ENCODE data around the gene STARD10.

The STARD10 gene

DNA sequence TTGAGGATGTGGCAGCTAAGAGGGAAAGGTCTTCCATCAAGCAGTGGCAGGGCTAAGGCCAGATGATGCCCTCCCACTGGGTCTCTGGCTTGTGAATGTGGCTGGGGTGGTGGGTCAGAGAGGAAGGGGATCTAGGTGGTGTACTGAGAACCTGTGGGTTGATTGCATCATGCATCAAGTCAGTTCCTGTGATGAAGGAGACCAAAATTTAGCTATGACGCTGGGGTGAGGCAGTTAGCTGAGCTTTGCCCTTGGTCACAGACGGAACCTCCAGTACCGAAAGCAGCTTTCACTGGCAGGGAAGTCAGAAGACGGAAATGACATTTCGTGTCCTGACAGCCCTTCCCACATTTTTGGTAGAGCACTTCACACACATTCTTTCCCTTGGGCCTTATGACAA lies 41.1 kb upstream of the STARD10 start:
- Histone ChIP-seq H3K4me3 (ENCODE audit: low read length) (no peak overlapping the region), H3K9ac (ENCODE audit: low read length) (no peak overlapping the region), H3K9me3 (ENCODE audit: insufficient read depth, low read length) (no peaks in the 10 kb centered on the region), H2AFZ (ENCODE audit: low read depth, low read length) (no peak overlapping the region), H3K79me2 (ENCODE audit: low read length) (peaks cover 3% of the 10 kb centered on the region; the same call in 1 of the 2 replicates), H3K27ac (ENCODE audit: low read length) (no peak overlapping the region), H3K27me3 (ENCODE audit: low read depth, low read length) (no peaks in the 10 kb centered on the region), H4K20me1 (ENCODE audit: insufficient read depth, low read length) (peaks cover 10% of the 10 kb centered on the region), H3K4me1 (ENCODE audit: low read length) (no peaks in the 10 kb centered on the region), H3K36me3 (replicated peaks; ENCODE audit: low read depth, low read length) (peaks cover 83% of the 10 kb centered on the region), H3K4me2 (ENCODE audit: low read length) (no peak overlapping the region)
- no peak for TF ChIP-seq EZH2phosphoT487 (IDR thresholded peaks at IDR 0.05; ENCODE audit: low read depth)
- TF ChIP-seq, protein P1, sequence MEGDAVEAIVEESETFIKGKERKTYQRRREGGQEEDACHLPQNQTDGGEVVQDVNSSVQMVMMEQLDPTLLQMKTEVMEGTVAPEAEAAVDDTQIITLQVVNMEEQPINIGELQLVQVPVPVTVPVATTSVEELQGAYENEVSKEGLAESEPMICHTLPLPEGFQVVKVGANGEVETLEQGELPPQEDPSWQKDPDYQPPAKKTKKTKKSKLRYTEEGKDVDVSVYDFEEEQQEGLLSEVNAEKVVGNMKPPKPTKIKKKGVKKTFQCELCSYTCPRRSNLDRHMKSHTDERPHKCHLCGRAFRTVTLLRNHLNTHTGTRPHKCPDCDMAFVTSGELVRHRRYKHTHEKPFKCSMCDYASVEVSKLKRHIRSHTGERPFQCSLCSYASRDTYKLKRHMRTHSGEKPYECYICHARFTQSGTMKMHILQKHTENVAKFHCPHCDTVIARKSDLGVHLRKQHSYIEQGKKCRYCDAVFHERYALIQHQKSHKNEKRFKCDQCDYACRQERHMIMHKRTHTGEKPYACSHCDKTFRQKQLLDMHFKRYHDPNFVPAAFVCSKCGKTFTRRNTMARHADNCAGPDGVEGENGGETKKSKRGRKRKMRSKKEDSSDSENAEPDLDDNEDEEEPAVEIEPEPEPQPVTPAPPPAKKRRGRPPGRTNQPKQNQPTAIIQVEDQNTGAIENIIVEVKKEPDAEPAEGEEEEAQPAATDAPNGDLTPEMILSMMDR (IDR thresholded peaks at IDR 0.05; ENCODE audit: low read depth, low read length), result no peak

DNA sequence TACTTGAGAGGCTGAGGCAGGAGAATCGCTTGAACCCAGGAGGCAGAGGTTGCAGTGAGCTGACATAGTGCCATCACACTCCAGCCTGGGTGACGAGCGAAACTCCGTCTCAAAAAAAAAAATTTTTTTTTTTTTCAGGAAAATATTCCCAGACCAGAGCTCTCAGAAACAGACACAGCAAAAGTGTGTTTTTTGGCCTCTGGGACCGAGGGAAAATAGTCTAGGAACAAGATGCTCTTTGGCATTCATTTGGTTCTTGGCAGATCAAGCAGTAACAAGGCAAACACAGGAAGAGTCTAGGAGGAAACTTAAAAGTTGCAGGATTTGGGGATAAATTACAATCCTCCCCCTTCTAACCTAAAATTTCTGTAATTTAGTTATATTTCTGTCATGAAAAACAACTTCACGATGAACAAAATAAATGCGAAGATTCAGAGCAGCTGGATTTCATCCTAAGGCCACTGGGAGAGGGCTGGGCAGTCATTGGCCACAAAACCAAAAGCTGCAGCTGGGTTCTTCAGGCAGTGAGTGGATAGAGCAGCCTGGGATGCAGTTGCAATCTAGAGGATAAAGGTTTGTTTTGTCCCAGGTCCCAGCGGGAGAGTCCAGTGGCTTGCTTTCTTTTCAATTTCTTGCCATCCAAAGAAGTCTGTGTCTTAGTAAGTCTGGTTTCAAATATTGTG lies 40.1 kb upstream of the STARD10 start:
- H3K79me2 ChIP-seq (ENCODE audit: low read length), result peaks cover 3% of the 10 kb centered on the region; the same call in 1 of the 2 replicates
- TF ChIP-seq, protein P1 (IDR thresholded peaks at IDR 0.05; ENCODE audit: low read depth, low read length), result no peak
- H2AFZ ChIP-seq (ENCODE audit: low read depth, low read length), result no peak overlapping the region
- H3K27me3 ChIP-seq (ENCODE audit: low read depth, low read length), result no peaks in the 10 kb centered on the region
- H3K36me3 ChIP-seq (replicated peaks; ENCODE audit: low read depth, low read length), result peaks cover 83% of the 10 kb centered on the region
- H3K9ac ChIP-seq (ENCODE audit: low read length), result no peak overlapping the region
- peaks cover 10% of the 10 kb centered on the region for H4K20me1 ChIP-seq (ENCODE audit: insufficient read depth, low read length)
- no peaks in the 10 kb centered on the region for H3K4me1 ChIP-seq (ENCODE audit: low read length)
- no peak overlapping the region for H3K4me3 ChIP-seq (ENCODE audit: low read length)
- no peak overlapping the region for H3K27ac ChIP-seq (ENCODE audit: low read length)
- H3K9me3 ChIP-seq (ENCODE audit: insufficient read depth, low read length), result no peaks in the 10 kb centered on the region
- no peak overlapping the region for H3K4me2 ChIP-seq (ENCODE audit: low read length)

DNA sequence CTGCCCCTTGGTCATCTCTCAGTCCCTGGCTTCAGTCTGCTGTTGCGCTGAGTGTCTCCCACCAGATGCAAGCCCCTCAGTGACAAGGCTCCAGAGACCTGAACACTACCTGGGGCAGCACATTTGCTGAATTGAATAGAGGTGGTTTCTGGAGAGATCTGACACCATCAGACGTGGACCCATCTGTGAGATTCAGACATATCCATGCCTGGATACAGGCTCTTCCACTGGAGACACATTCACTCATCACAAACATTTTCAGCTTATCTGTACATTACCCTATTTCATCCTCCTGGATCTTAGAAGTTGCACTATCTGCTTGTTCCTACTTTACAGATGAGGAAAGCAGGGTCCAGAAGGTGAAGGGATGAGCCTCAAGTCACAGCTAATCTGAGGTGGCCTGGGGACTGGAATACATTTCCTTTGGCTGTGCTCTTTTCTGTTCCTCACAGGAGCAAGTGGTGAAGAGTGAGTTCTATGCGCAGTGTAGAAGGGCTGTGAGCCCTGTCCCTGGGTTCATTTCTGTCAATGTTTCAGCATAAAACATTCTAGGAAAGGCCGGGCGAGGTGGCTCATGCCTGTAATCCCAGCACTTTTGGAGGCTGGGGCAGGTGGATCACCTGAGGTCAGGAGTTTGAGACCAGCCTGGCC lies 39.4 kb upstream of the STARD10 start:
- TF ChIP-seq, protein P1 (IDR thresholded peaks at IDR 0.05; ENCODE audit: low read depth, low read length), result no peak
- TF ChIP-seq EZH2phosphoT487 (IDR thresholded peaks at IDR 0.05; ENCODE audit: low read depth), result no peak
- Histone ChIP-seq H3K9me3 (ENCODE audit: insufficient read depth, low read length) (no peaks in the 10 kb centered on the region), H3K4me1 (ENCODE audit: low read length) (no peaks in the 10 kb centered on the region), H3K27ac (ENCODE audit: low read length) (no peak overlapping the region), H3K27me3 (ENCODE audit: low read depth, low read length) (no peaks in the 10 kb centered on the region), H3K79me2 (ENCODE audit: low read length) (peaks cover 3% of the 10 kb centered on the region; the same call in 1 of the 2 replicates), H3K4me3 (ENCODE audit: low read length) (no peak overlapping the region), H3K9ac (ENCODE audit: low read length) (no peak overlapping the region), H3K4me2 (ENCODE audit: low read length) (no peak overlapping the region), H4K20me1 (ENCODE audit: insufficient read depth, low read length) (peaks cover 11% of the 10 kb centered on the region), H2AFZ (ENCODE audit: low read depth, low read length) (no peak overlapping the region), H3K36me3 (replicated peaks; ENCODE audit: low read depth, low read length) (peaks cover 82% of the 10 kb centered on the region)

DNA sequence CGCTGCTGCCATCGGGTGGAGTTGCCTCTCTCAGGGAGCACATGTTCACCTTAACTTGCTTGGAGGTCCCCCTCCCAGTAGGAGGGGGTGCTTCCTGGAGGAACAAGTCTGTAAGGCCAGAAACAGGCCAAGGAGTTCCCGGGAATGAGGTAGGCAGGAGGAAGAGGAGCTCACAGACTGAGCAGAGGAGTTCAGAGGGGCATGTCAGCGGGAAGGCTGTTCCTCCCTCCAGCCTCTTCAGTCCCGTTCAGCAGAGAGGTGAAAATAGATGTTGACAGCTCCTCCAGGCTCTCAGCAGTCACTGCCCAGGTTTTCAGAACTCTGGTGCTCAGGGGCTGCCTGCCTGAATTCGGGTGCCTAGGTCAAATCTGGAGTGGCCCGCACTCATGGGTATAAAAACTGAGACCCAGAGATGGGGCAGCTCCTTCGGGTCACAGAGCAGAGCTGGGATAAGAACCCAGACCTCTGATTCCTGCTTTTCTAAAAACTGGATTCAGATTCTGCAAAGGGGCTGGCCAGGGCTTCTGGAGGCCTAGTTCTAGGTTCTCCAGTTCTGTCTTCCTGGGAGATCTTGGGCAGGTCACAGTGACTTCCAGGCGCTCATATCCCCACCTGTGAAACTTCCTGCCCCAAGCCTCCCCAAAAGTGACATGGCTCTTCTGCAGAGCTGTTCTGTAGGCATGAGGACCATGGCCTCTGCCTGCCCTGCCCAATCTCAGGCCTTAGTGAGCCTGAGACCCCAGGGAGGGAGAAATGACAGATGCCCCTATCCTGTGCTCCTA lies 38.6 kb upstream of the STARD10 start:
- Histone ChIP-seq H2AFZ (ENCODE audit: low read depth, low read length) (no peak overlapping the region), H3K4me2 (ENCODE audit: low read length) (no peak overlapping the region), H3K4me1 (ENCODE audit: low read length) (no peaks in the 10 kb centered on the region), H3K9me3 (ENCODE audit: insufficient read depth, low read length) (no peaks in the 10 kb centered on the region), H3K4me3 (ENCODE audit: low read length) (no peak overlapping the region), H3K79me2 (ENCODE audit: low read length) (0 out of 2 replicates have a peak, but pooled peaks cover 2% of the 10 kb centered on the region), H4K20me1 (ENCODE audit: insufficient read depth, low read length) (peaks cover 14% of the 10 kb centered on the region), H3K27ac (ENCODE audit: low read length) (no peak overlapping the region), H3K9ac (ENCODE audit: low read length) (no peak overlapping the region), H3K36me3 (replicated peaks; ENCODE audit: low read depth, low read length) (peaks cover 78% of the 10 kb centered on the region), H3K27me3 (ENCODE audit: low read depth, low read length) (no peaks in the 10 kb centered on the region)
- TF ChIP-seq, protein P1 (IDR thresholded peaks at IDR 0.05; ENCODE audit: low read depth, low read length), result no peak
- no peak for TF ChIP-seq EZH2phosphoT487 (IDR thresholded peaks at IDR 0.05; ENCODE audit: low read depth)
